DMS 273 (cell line): ENCODE data around the gene SPATA31D4.

Experiments used
- DNase-seq: peaks from one replicate; lab custom pipeline; 2025; ENCODE audit not compliant: unreplicated experiment; lab: John Stamatoyannopoulos, UW

The SPATA31D4 gene

GRCh38 chr9:81964218-81965171, 36.3 kb downstream of the SPATA31D4 start:
- DNase-seq = no peak

- DNase-seq = no peak
Observed at GRCh38 chr9:81968026-81968425, 39.8 kb downstream of the SPATA31D4 start.

DNA sequence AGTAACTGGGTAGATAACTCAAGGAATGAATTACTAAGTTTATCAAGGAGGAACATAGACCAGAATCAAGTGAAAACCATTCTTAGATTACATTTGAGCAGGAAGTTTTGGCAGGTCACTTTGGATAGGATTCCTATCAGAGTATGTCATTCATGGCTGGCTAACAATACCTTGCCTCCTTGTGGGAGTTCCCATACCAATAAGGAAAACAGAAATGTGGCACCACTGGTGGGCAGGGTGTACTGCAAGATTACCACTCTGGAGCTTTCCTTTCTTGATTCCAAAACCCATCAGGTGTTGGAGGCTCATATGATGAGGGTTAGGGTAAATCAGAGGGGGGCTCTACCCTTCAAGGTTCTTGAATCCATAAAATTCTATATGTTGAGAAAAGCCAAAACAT, 41.7 kb downstream of the SPATA31D4 start:
- DNase-seq = no peak

DNA sequence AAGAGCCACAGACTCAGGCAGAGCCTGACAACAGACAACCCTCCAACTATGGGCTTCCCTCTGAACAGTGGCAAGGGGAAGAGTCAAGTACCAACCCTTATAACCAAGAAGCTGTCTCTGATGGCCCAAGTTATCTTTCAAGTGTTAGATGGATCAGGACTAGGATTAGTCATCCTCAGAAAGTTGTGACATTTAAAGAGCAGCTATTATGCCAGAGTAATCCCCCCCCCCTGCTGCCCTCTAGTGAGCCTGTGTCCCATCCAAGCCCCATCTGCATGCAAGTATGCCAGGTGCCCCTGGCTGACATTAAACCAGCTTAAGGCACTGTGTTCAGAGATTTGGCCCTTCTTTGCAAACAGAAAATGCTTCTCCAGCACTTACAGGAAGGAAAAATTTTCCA, 43.5 kb downstream of the SPATA31D4 start:
- no peak for DNase-seq

- DNase-seq = no peak
Observed at GRCh38 chr9:81974764-81975163, 46.5 kb downstream of the SPATA31D4 start.

DNA sequence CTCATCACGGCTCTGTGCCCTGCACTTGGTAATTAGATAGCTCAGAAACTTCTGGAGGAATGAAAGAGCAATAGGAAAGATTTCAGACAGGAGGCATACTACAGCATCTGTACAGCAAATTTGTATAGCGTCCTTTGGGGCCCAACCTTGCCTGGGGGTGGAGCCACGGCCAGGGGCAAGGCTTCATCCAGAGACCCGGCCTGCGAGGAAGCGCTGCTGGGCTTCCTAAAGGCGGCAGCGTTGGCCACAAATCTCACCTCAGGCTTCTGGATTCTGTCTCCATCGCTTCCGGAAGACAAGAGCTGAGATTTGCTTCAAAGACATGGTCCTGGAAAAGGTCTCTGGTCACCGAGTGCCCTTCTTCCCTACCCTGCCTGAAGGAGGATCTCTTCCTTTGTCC, 48.1 kb downstream of the SPATA31D4 start:
- peak; percentile 4 for DNase-seq

DNA sequence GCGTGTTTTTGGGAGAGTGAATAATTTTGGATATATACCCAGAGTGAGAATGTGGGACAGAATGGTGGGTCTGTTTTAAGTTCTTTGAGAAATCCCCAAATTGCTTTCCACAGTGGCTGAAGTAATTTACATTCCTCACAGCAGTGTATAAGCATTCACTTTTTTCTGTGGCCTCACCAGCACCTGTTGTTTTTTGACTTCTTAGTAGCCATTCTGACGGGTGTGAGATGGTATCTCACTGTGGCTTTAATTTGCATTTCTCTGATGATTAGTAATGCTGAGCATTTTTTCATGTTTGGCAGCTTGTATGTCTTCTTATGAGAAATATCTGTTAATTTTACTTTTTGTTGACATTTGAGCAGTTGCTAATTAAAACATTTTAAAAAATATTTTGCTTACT, 51.0 kb downstream of the SPATA31D4 start:
- DNase-seq = no peak

DNA sequence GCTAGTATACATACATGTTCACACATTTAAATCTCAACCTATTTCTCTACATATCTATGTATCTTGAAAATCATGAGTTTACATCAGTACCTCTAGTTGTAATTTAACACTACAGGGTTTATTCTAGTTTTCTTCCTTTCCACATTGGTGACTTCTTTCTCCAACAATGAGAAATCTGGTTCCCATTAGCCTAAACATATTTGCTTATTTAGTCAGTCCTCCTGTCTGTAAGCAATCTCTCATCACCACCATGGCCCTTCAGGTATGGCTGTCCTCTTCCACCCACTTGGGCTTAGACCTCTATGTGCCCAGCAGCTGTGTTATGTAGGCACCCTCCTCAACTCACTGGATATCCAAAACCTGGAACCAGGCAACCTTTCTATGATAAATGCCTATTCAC, 52.3 kb downstream of the SPATA31D4 start:
- DNase-seq = no peak

GRCh38 chr9:81981883-81982282, 53.7 kb downstream of the SPATA31D4 start:
- no peak for DNase-seq
